Measurements from ENCODE around the gene PDE10A. TPM values are rescaled to one million over a fixed set of nuclear protein-coding genes. Genes with fewer than 3 reads are reported as not detected.

Gene PDE10A
- total RNA-seq, 4 donors from 2014 or later, result 2.7 to 8.8 (median 7.0) TPM

- TF ChIP-seq CTCF (IDR thresholded peaks at IDR 0.05; ENCODE audit: low read depth), result no peak
Measured at GRCh38 chr6:165606740-165607008, 56.4 kb downstream of the PDE10A start.

- TF ChIP-seq CTCF (IDR thresholded peaks at IDR 0.05; ENCODE audit: low read depth), result no peak
Measured at GRCh38 chr6:165605901-165606739, 56.9 kb downstream of the PDE10A start.

GRCh38 chr6:165605182-165605875 lies 57.7 kb downstream of the PDE10A start:
- TF ChIP-seq CTCF (IDR thresholded peaks at IDR 0.05; ENCODE audit: low read depth), result no peak

GRCh38 chr6:165602291-165602690 lies 60.8 kb downstream of the PDE10A start:
- TF ChIP-seq CTCF (IDR thresholded peaks at IDR 0.05; ENCODE audit: low read depth), result no peak

- TF ChIP-seq CTCF (IDR thresholded peaks at IDR 0.05; ENCODE audit: low read depth), result no peak
Measured at GRCh38 chr6:165600606-165601005, 62.4 kb downstream of the PDE10A start.

- TF ChIP-seq CTCF (IDR thresholded peaks at IDR 0.05; ENCODE audit: low read depth), result no peak
Measured at GRCh38 chr6:165599596-165600487, 63.2 kb downstream of the PDE10A start.

- TF ChIP-seq CTCF (IDR thresholded peaks at IDR 0.05; ENCODE audit: low read depth), result no peak
Measured at GRCh38 chr6:165599121-165599520, 63.9 kb downstream of the PDE10A start.

All from subcutaneous adipose tissue (tissue), 4 donors.